K562 (cell line): ENCODE data around the gene SLIRP. TPM values are rescaled to one million over a fixed set of nuclear protein-coding genes. Genes with fewer than 3 reads are reported as not detected.

Source experiments
- BRCA1 ChIP-seq, 2 experiments: fragments of 450-650 bp in 1 of 2; sonication (generic) in 1 of 2; formaldehyde crosslinking in 1 of 2; IDR thresholded peaks; 2 replicates each; pipeline versions ENCODE4 v1.5.0 to v1.6.1; 2017 to 2020; ENCODE audit warnings: mild to moderate bottlenecking in 1 of 2, missing genetic modification reagents in 1 of 2
- BRD9 ChIP-seq: fragments of 450-650 bp; IDR thresholded peaks from 2 replicates; pipeline ENCODE4 v1.6.1; 2018; ENCODE audit warnings: low read depth; ENCODE audit not compliant: partially characterized antibody
- CUX1 ChIP-seq: fragments of 200-800 bp; sonication (Bioruptor generic); IDR thresholded peaks from 2 replicates; pipeline ENCODE4 v1.6.1; 2016; ENCODE audit warnings: missing genetic modification characterization, missing compliant biosample characterization
- FOXP1 ChIP-seq: sonication (generic); formaldehyde crosslinking; IDR thresholded peaks from 2 replicates; pipeline ENCODE4 v1.8.0; 2022; ENCODE audit warnings: mild to moderate bottlenecking, missing genetic modification reagents
- HMG20A ChIP-seq: fragments of 450-650 bp; formaldehyde crosslinking; conservative IDR thresholded peaks from 2 replicates; pipeline ENCODE4 v1.4.0; 2020; ENCODE audit warnings: mild to moderate bottlenecking, mixed read lengths
- JUND ChIP-seq, 2 experiments: IDR thresholded peaks; 2 replicates in 1 of 2; 3 replicates in 1 of 2; pipeline ENCODE4 v1.6.1; 2011; ENCODE audit warnings: borderline replicate concordance in 2 of 2, low read depth in 2 of 2, low read length in 2 of 2, improper control_type of control experiment in 1 of 2, missing biosample characterization in 1 of 2, missing genetic modification characterization in 1 of 2, missing genetic modification reagents in 1 of 2
- NELFE ChIP-seq: IDR thresholded peaks from 2 replicates; pipeline ENCODE4 v1.6.1; 2011; ENCODE audit warnings: mild to moderate bottlenecking; ENCODE audit not compliant: insufficient read depth, insufficient read length
- PURB ChIP-seq: sonication (generic); formaldehyde crosslinking; IDR thresholded peaks from 2 replicates; pipeline ENCODE4 v1.9.0; 2021; ENCODE audit warnings: low read depth, mild to moderate bottlenecking, missing genetic modification reagents
- RFX7 ChIP-seq: fragments of 250-450 bp; sonication (Bioruptor Pico); IDR thresholded peaks from 2 replicates; pipeline ENCODE4 v1.5.1; 2021; ENCODE audit warnings: mild to moderate bottlenecking
- TAF1 ChIP-seq: IDR thresholded peaks from 2 replicates; pipeline ENCODE4 v1.6.1; 2011; ENCODE audit warnings: mild to moderate bottlenecking, low read length, moderate library complexity; ENCODE audit not compliant: insufficient read depth, control insufficient read depth, severe bottlenecking; ENCODE audit errors: extremely low read depth
- TAF7 ChIP-seq: fragments of 450-650 bp; IDR thresholded peaks from 2 replicates; pipeline ENCODE4 v1.6.1; 2016; ENCODE audit warnings: missing genetic modification characterization, missing compliant biosample characterization
- TAF9B ChIP-seq: fragments of 450-650 bp; IDR thresholded peaks from 2 replicates; pipeline ENCODE4 v1.6.1; 2018; ENCODE audit warnings: mild to moderate bottlenecking; ENCODE audit not compliant: partially characterized antibody
- TGIF2 ChIP-seq: sonication (generic); formaldehyde crosslinking; IDR thresholded peaks from 2 replicates; pipeline ENCODE4 v1.8.1; 2022; ENCODE audit warnings: mild to moderate bottlenecking, missing genetic modification reagents, moderate library complexity
- ZFP1 ChIP-seq: fragments of 450-650 bp; formaldehyde crosslinking; IDR thresholded peaks from 2 replicates; pipeline ENCODE4 v1.4.0; 2020; ENCODE audit warnings: mild to moderate bottlenecking, mixed read lengths
- ZNF133 ChIP-seq: fragments of 250-450 bp; sonication (Bioruptor Pico); IDR thresholded peaks from 2 replicates; pipeline ENCODE4 v1.4.0; 2020; ENCODE audit warnings: mild to moderate bottlenecking
- ZNF740 ChIP-seq, 3 experiments: fragments of 200-800 bp in 1 of 3; sonication (Bioruptor generic) in 1 of 3; sonication (generic) in 1 of 3; formaldehyde crosslinking in 1 of 3; IDR thresholded peaks; 2 replicates each; pipeline versions ENCODE4 v1.6.1 to v1.8.0; 2016 to 2022; ENCODE audit warnings: mild to moderate bottlenecking in 2 of 3, missing compliant biosample characterization in 2 of 3, missing genetic modification characterization in 2 of 3, missing genetic modification reagents in 1 of 3
- ZNF79 ChIP-seq: fragments of 250-450 bp; sonication (Bioruptor Pico); IDR thresholded peaks from 2 replicates; pipeline ENCODE4 v1.4.0; 2020; ENCODE audit warnings: low read depth, mild to moderate bottlenecking, moderate library complexity
- polyA plus RNA-seq, 8 experiments: library from polyadenylated mRNA; depleted of rRNA in 4 of 8; stranded (reverse) in 5 of 8; unstranded in 3 of 8; fragments of >200 nt; fragmentation: Nextera tagmentation in 2 of 8; fragmentation: Illumina TruSeq in 1 of 8; extraction: Ambion mirVana in 2 of 8; extraction: Trizol in 1 of 8; gene quantifications; 2 replicates each; pipeline versions ENCODE4 v1.2.1 to v1.2.3, GENCODE V29; 2011 to 2014; ENCODE audit warnings: inconsistent platforms in 1 of 8, missing spikeins in 1 of 8
- total RNA-seq, 7 experiments: library from RNA; depleted of rRNA in 6 of 7; stranded (reverse); fragments of >200 nt in 6 of 7; fragmentation: Illumina TruSeq in 2 of 7; extraction: Trizol in 2 of 7; gene quantifications; 2 replicates each; pipeline versions ENCODE4 v1.2.1 to v1.2.3, GENCODE V29; 2011 to 2021; ENCODE audit warnings: low replicate concordance in 1 of 7

Gene SLIRP
- total and polyA plus RNA-seq, 9 of the 15 experiments (the other 6 are each of a cell fraction or from before 2014, with no cell fraction given): 251 to 1,905 (median 491) TPM

GRCh38 chr14:77707724-77708408, at the start of gene SLIRP, which contains the start of gene ALKBH1 (continued):
- TF ChIP-seq CUX1 (CRISPR knock-in tag) (no peak), HMG20A (CRISPR knock-in tag) (no peak), TAF9B (peak; percentile 92), ZNF133 (CRISPR knock-in tag) (no peak), BRD9 (peak; percentile 59), TGIF2 (CRISPR knock-in tag) (no peak), JUND (IDR thresholded peaks at IDR 0.05; ENCODE audit: borderline replicate concordance, low read depth, low read length) (0 out of 2 replicates have a peak, but pooled peaks have one; percentile 12), JUND (tag; IDR thresholded peaks at IDR 0.05; ENCODE audit: borderline replicate concordance, low read depth, low read length) (no peak), ZFP1 (CRISPR knock-in tag) (no peak), FOXP1 (CRISPR knock-in tag) (no peak), RFX7 (CRISPR knock-in tag) (no peak), ZNF740 (CRISPR knock-in tag; IDR thresholded peaks at IDR 0.05) (no peak), ZNF740 (tag; IDR thresholded peaks at IDR 0.05) (no peak), TAF1 (peak; percentile 97), NELFE (no peak), TAF7 (tag) (peak; percentile 90), BRCA1 (IDR thresholded peaks at IDR 0.05) (no peak), BRCA1 (CRISPR knock-in tag; IDR thresholded peaks at IDR 0.05) (no peak), PURB (no peak), ZNF79 (no peak)
